ENCODE measurements around the gene NHSL2. TPM values are rescaled to one million over a fixed set of nuclear protein-coding genes. Genes with fewer than 3 reads are reported as not detected.

Gene NHSL2
- total and polyA plus RNA-seq, 7 experiments from 2014 or later = 0.18 to 17.0 (median 0.54) TPM

DNA sequence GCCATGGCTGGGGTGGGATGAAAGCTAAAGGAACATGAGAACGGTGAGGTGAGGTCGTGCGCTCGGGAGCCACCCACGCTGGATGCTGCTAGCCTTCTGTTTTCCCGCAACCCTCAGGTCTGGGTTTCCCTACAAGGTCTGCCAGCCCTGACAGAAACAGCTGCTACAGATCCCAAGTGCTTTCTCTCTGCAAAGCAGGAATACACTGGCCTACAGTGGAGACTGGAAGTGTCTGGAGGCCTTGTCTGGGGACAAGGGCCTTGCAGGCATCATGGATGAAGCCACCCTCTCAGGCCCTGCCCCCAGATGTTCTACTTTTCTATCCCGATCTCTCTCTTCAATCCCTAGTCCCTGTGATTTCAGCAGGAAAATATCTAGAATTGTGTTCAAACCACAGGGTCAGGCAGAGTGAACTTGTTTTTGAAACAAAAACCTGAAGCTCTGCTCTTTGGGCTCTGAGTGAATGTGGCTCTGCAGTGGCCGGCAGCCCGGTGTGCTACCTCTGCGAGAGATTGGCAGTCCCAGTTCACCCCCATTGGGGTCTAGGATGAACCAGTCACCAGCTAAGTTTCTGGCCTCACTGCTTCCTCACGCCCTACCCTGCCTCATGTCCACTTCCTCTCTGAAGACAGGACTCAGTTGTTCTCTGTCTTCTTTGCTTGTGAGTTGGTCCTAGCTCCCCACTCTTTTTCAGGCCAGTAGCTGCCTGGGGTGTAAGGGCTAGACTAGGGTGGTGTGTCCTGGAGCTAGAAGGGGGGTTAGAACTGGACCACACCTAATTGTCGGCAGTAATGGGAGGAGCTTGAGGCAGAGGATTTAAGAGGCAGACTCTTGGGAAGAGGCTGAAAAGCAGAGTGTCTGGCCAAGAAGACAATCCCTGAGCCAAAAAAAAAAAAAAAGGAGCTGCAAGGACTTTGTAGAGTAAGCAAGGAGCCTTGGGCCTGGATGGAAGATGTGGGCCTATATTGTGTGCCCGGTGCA lies 131.5 kb downstream of the NHSL2 start:
- Histone ChIP-seq H3K27ac (ENCODE audit: low read depth, low read length) (no peak overlapping the region), H3K4me3 (ENCODE audit: low read length) (no peak overlapping the region), H3K27me3 (ENCODE audit: control insufficient read depth in 2 of 2, insufficient read depth in 2 of 2, low read length in 2 of 2) (no peaks in the 10 kb centered on the region), H3K36me3 (ENCODE audit: control insufficient read depth in 2 of 3, insufficient read depth in 3 of 3, low read length in 3 of 3) (no peaks in the 10 kb centered on the region), H3K4me1 (ENCODE audit: control insufficient read depth in 2 of 2, insufficient read depth in 2 of 2, low read length in 2 of 2) (peaks cover 0 to 14% of the 10 kb centered on the region in 2 donors), H3K9me3 (ENCODE audit: control insufficient read depth in 2 of 3, low read length in 3 of 3) (no peaks in the 10 kb centered on the region)
- H3K27me3 Mint-ChIP-seq = peaks cover 0 to 27% (median 0%) of the 10 kb centered on the region in 5 donors
- H3K4me1 Mint-ChIP-seq = peaks cover 0 to 16% (median 10%) of the 10 kb centered on the region in 7 donors
- H3K9me3 Mint-ChIP-seq = peaks cover 0 to 3% (median 0%) of the 10 kb centered on the region in 11 donors
- no peak overlapping the region for H3K27ac Mint-ChIP-seq
- intact Hi-C loops (cut with micrococcal nuclease) = no loop called here
- no peak for DNase-seq
- peaks cover 0 to 3% (median 0%) of the 10 kb centered on the region in 5 donors for H3K36me3 Mint-ChIP-seq
- ATAC-seq = no peak
- ChIA-PET CTCF (no interaction called here), POLR2A (no interaction called here)
- no peak overlapping the region for H3K4me3 Mint-ChIP-seq

DNA sequence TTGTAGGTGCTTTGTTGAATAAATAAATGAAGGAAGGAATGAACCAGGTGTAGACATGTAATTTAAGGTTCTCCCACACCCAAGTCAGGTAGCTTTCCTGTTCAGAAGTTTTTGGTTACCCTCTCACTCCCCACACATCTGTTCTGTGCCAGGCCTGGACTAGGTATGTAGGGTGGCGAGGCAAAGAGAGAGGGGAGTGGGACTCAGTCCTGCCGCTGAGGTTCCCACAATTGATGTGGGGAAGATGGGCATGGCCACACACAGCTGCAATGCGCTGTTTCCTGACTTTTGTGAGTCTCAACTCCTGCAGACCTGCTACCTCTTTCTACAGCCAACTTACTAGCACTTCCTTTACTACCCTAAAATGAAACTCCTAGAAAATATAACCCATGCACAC lies 132.2 kb downstream of the NHSL2 start:
- intact Hi-C loops (cut with micrococcal nuclease) = no loop called here
- H3K27me3 ChIP-seq (ENCODE audit: control insufficient read depth in 2 of 2, insufficient read depth in 2 of 2, low read length in 2 of 2) = no peaks in the 10 kb centered on the region
- no peak for ATAC-seq
- no peak overlapping the region for H3K4me3 ChIP-seq (ENCODE audit: low read length)
- no peaks in the 10 kb centered on the region for H3K36me3 ChIP-seq (ENCODE audit: control insufficient read depth in 2 of 3, insufficient read depth in 3 of 3, low read length in 3 of 3)
- Mint-ChIP-seq H3K4me3 (no peak overlapping the region), H3K27ac (no peak overlapping the region), H3K4me1 (peaks cover 0 to 17% (median 10%) of the 10 kb centered on the region in 7 donors), H3K36me3 (peaks cover 0 to 3% (median 0%) of the 10 kb centered on the region in 5 donors), H3K27me3 (peaks cover 0 to 27% (median 0%) of the 10 kb centered on the region in 5 donors), H3K9me3 (peaks cover 0 to 1% (median 0%) of the 10 kb centered on the region in 11 donors)
- DNase-seq = no peak
- ChIA-PET POLR2A (no interaction called here), CTCF (no interaction called here)
- peaks cover 0 to 14% of the 10 kb centered on the region in 2 donors for H3K4me1 ChIP-seq (ENCODE audit: control insufficient read depth in 2 of 2, insufficient read depth in 2 of 2, low read length in 2 of 2)
- no peak overlapping the region for H3K27ac ChIP-seq (ENCODE audit: low read depth, low read length)
- H3K9me3 ChIP-seq (ENCODE audit: control insufficient read depth in 2 of 3, low read length in 3 of 3) = no peaks in the 10 kb centered on the region

DNA sequence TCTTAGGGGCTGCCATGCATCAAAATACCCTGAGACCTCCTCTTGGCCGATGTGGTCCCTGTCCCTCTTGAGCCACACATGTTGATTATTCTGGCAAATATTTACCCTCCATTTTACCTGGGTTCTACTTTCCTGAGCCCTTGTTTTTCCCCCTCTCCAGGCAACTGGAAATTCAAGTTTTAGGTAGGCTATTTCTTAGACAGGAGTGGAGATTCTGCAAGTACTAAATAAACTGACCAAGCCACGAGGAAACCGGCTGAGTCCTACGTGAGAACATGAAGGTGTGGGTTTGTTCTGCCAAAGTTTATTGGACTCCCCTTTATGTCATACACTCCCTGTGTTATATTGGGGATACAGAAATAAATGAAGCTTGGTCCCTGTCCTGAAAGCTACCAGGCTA lies 133.0 kb downstream of the NHSL2 start:
- Mint-ChIP-seq H3K4me1 (peaks cover 0 to 17% (median 10%) of the 10 kb centered on the region in 7 donors), H3K27me3 (peaks cover 0 to 29% (median 0%) of the 10 kb centered on the region in 5 donors), H3K27ac (no peak overlapping the region), H3K4me3 (no peak overlapping the region), H3K36me3 (peaks cover 0 to 3% (median 0%) of the 10 kb centered on the region in 5 donors), H3K9me3 (peaks cover 0 to 1% (median 0%) of the 10 kb centered on the region in 11 donors)
- intact Hi-C loops (cut with micrococcal nuclease) = no loop called here
- Histone ChIP-seq H3K4me3 (ENCODE audit: low read length) (no peak overlapping the region), H3K36me3 (ENCODE audit: control insufficient read depth in 2 of 3, insufficient read depth in 3 of 3, low read length in 3 of 3) (no peaks in the 10 kb centered on the region), H3K9me3 (ENCODE audit: control insufficient read depth in 2 of 3, low read length in 3 of 3) (no peaks in the 10 kb centered on the region), H3K27me3 (ENCODE audit: control insufficient read depth in 2 of 2, insufficient read depth in 2 of 2, low read length in 2 of 2) (no peaks in the 10 kb centered on the region), H3K4me1 (ENCODE audit: control insufficient read depth in 2 of 2, insufficient read depth in 2 of 2, low read length in 2 of 2) (peaks cover 0 to 14% of the 10 kb centered on the region in 2 donors), H3K27ac (ENCODE audit: low read depth, low read length) (no peak overlapping the region)
- ChIA-PET CTCF (no interaction called here), POLR2A (no interaction called here)
- no peak for ATAC-seq
- DNase-seq = no peak

DNA sequence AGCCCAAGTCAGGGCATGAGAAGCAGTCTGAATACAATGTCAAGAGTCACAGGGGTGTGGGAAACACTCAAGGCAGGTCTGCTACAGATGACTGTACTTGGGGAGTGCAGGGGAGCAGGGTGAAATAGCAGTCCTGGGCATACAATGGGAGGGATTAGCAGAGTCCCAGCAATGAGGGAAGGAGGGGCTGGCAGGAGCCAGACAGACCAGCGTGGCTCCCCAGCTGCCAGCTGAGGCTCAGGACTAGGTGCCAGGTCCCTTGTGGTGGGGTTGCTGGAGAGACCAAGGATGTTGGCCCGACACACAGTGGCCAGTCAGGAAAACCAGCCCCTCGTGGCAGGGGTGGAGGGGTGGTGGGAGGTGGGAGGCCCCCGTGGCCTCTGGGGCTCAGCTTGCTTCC lies 134.5 kb downstream of the NHSL2 start:
- H3K27ac ChIP-seq (ENCODE audit: low read depth, low read length) = no peak overlapping the region
- no peak overlapping the region for H3K4me3 Mint-ChIP-seq
- no peak overlapping the region for H3K27ac Mint-ChIP-seq
- H3K36me3 Mint-ChIP-seq = peaks cover 0 to 3% (median 0%) of the 10 kb centered on the region in 5 donors
- ChIA-PET CTCF (no interaction called here), POLR2A (no interaction called here)
- intact Hi-C loops (cut with micrococcal nuclease) = no loop called here
- H3K9me3 ChIP-seq (ENCODE audit: control insufficient read depth in 2 of 3, low read length in 3 of 3) = no peaks in the 10 kb centered on the region
- H3K4me1 Mint-ChIP-seq = peaks cover 0 to 17% (median 10%) of the 10 kb centered on the region in 7 donors
- H3K4me3 ChIP-seq (ENCODE audit: low read length) = no peak overlapping the region
- H3K27me3 Mint-ChIP-seq = peaks cover 0 to 32% (median 0%) of the 10 kb centered on the region in 5 donors
- no peak for ATAC-seq
- peaks cover 0 to 14% of the 10 kb centered on the region in 2 donors for H3K4me1 ChIP-seq (ENCODE audit: control insufficient read depth in 2 of 2, insufficient read depth in 2 of 2, low read length in 2 of 2)
- no peak for DNase-seq
- peaks cover 0 to 2% (median 0%) of the 10 kb centered on the region in 11 donors for H3K9me3 Mint-ChIP-seq
- no peaks in the 10 kb centered on the region for H3K27me3 ChIP-seq (ENCODE audit: control insufficient read depth in 2 of 2, insufficient read depth in 2 of 2, low read length in 2 of 2)
- H3K36me3 ChIP-seq (ENCODE audit: control insufficient read depth in 2 of 3, insufficient read depth in 3 of 3, low read length in 3 of 3) = no peaks in the 10 kb centered on the region

DNA sequence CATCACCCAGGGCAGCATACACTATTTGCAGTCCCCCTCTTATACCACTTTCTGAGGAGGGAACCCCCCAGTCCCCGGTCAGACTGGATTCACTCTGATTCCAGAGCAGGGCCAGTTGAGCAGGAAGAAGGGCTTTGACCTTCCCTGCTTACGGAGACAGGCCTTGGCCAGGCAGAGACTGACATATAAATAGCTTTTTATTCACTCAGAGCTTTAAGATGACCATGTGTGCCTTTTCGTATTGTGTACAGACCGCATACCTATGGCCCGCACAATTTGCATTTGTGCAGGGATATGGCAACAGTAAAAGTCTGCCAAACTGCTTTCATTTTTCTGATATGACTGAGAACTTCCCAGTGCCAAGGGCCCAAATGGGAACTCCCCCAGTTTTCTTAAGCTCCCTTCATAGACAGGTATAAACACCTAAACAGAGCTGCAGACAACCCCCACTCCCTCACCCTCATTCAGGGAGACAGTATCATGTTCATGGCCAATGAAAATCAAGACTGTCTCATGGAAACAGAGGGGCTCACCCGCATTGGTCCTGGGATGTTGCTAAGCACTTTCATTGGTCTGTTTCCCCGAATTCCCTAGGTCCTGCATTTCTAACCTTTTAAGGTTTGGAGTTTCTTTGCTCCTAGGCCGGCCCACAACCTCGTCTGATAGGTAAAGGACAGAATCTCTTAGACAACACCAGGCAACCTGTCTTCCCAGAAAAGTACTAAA lies 135.1 kb downstream of the NHSL2 start:
- Histone ChIP-seq H3K27ac (ENCODE audit: low read depth, low read length) (no peak overlapping the region), H3K36me3 (ENCODE audit: control insufficient read depth in 2 of 3, insufficient read depth in 3 of 3, low read length in 3 of 3) (no peaks in the 10 kb centered on the region), H3K9me3 (ENCODE audit: control insufficient read depth in 2 of 3, low read length in 3 of 3) (no peaks in the 10 kb centered on the region), H3K4me1 (ENCODE audit: control insufficient read depth in 2 of 2, insufficient read depth in 2 of 2, low read length in 2 of 2) (peaks cover 0 to 14% of the 10 kb centered on the region in 2 donors), H3K27me3 (ENCODE audit: control insufficient read depth in 2 of 2, insufficient read depth in 2 of 2, low read length in 2 of 2) (no peaks in the 10 kb centered on the region), H3K4me3 (ENCODE audit: low read length) (no peak overlapping the region)
- DNase-seq (no peak), ATAC-seq (no peak)
- no peak overlapping the region for H3K4me3 Mint-ChIP-seq
- ChIA-PET CTCF (no interaction called here), POLR2A (no interaction called here)
- peaks cover 0 to 30% (median 0%) of the 10 kb centered on the region in 5 donors for H3K27me3 Mint-ChIP-seq
- peaks cover 0 to 17% (median 10%) of the 10 kb centered on the region in 7 donors for H3K4me1 Mint-ChIP-seq
- peaks cover 0 to 2% (median 0%) of the 10 kb centered on the region in 11 donors for H3K9me3 Mint-ChIP-seq
- intact Hi-C loops (cut with micrococcal nuclease) = no loop called here
- H3K27ac Mint-ChIP-seq = no peak overlapping the region
- H3K36me3 Mint-ChIP-seq = peaks cover 0 to 2% (median 0%) of the 10 kb centered on the region in 5 donors

DNA sequence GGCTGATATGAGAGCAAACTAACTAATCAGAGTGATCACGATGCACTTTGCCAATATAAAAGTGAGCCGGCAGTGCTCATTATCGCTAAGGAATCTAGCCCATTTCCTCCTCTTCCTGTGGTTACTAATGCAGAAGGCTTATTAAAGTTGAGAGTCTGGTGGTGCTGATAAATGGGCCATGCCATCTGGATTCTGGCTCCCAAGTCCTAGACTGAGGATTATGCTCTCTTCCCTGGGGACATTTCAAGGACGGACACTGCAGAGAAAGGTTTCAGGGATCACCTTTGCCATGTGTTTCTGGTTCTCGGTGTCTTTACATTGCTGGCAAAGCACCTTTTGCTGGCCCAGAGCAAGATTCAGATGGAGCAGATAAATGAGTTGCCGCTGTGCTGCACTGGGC lies 135.8 kb downstream of the NHSL2 start:
- CTCF ChIA-PET = no interaction called here
- no peak overlapping the region for H3K27ac Mint-ChIP-seq

More for the DNA sequence above, 135.8 kb downstream of the NHSL2 start:
- no peaks in the 10 kb centered on the region for H3K36me3 Mint-ChIP-seq
- Histone ChIP-seq H3K4me3 (ENCODE audit: low read length) (no peak overlapping the region), H3K27ac (ENCODE audit: low read depth, low read length) (no peak overlapping the region), H3K27me3 (ENCODE audit: control insufficient read depth in 2 of 2, insufficient read depth in 2 of 2, low read length in 2 of 2) (no peaks in the 10 kb centered on the region), H3K4me1 (ENCODE audit: control insufficient read depth in 2 of 2, insufficient read depth in 2 of 2, low read length in 2 of 2) (peaks cover 0 to 14% of the 10 kb centered on the region in 2 donors), H3K36me3 (ENCODE audit: control insufficient read depth in 2 of 3, insufficient read depth in 3 of 3, low read length in 3 of 3) (no peaks in the 10 kb centered on the region), H3K9me3 (ENCODE audit: control insufficient read depth in 2 of 3, low read length in 3 of 3) (no peaks in the 10 kb centered on the region)
- ATAC-seq (no peak), DNase-seq (no peak)
- peaks cover 0 to 35% (median 0%) of the 10 kb centered on the region in 5 donors for H3K27me3 Mint-ChIP-seq
- peaks cover 0 to 17% (median 10%) of the 10 kb centered on the region in 7 donors for H3K4me1 Mint-ChIP-seq
- peaks cover 0 to 2% (median 0%) of the 10 kb centered on the region in 11 donors for H3K9me3 Mint-ChIP-seq
- H3K4me3 Mint-ChIP-seq = no peak overlapping the region
- intact Hi-C loops (cut with micrococcal nuclease) = no loop called here
- POLR2A ChIA-PET = no interaction called here
